Measurements from ENCODE around the gene NACC2. TPM values are rescaled to one million over a fixed set of nuclear protein-coding genes. Genes with fewer than 3 reads are reported as not detected.
"Not testable (repeated sequence)": the region's sequence is repeated elsewhere in the genome, so short reads cannot be mapped to it uniquely, and the experiment has no call there.

NACC2 gene
- total RNA-seq, 4 donors from 2014 or later = 18.4 to 33.6 (median 22.4) TPM

- Histone ChIP-seq H3K27ac (no peak overlapping the region), H3K4me1 (peaks cover 0 to 8% of the 10 kb centered on the region in 2 donors), H3K27me3 (no peaks in the 10 kb centered on the region), H3K9me3 (no peaks in the 10 kb centered on the region), H3K36me3 (no peaks in the 10 kb centered on the region), H3K4me3 (replicated peaks in 1 of 3) (no peak overlapping the region)
- intact Hi-C loops (cut with DNase I) = no loop called here
- WGBS, 2 donors = 90 to 91% methylated on average over 22 of the region's 22 CpGs
- peak in 1 of 2 donors; percentile 3 for DNase-seq
- TF ChIP-seq CTCF (IDR thresholded peaks at IDR 0.05) (no peak), POLR2A (IDR thresholded peaks at IDR 0.05) (no peak)
Measured at GRCh38 chr9:136062657-136063439, 32.2 kb downstream of the NACC2 start.

DNA sequence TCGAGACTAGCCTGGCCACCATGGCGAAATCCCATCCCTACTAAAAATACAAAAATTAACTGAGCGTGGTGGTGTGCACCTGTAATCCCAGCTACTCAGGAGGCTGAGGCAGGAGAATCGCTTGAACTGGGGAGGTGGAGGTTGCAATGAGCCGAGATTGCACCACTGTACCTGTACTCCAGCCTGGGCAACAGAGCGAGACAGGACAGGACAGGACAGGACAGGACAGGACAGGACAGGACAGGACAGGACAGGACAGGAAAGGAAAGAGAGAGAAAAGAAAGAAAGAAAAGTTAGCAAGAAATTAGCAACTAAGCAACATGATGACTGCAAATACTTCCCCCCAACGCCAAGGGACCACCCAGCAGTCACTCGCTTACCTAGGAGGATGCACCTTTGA, 33.2 kb downstream of the NACC2 start:
- H3K27ac ChIP-seq; intact Hi-C loops (cut with DNase I); H3K27me3 ChIP-seq; H3K4me1 ChIP-seq; H3K36me3 ChIP-seq; DNase-seq; H3K9me3 ChIP-seq; H3K4me3 ChIP-seq (replicated peaks in 1 of 3): not testable (repeated sequence)
- 97 to 98% methylated on average over 8 of the region's 8 CpGs for WGBS, 2 donors

DNA sequence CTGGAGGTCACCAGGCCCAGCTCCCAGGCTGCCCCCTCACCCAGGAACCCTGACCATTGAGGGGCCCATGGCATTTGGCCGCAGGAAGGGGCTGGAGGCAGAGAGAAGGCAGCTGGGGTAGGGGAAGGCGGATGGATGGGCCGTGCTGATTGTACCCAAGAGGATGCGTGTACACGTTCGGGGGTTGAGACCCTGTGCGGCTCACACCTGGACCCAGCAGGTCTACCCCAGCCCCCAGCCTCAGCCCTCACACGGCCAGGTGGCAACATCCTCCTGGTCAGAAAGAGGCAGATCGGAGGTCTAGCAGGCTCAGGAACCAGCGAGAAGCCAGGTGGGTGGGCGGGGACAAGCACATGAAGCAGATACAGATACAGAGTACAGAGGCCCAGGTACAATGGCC, 33.7 kb downstream of the NACC2 start:
- Histone ChIP-seq H3K4me3 (replicated peaks in 1 of 3) (no peak overlapping the region), H3K27me3 (no peaks in the 10 kb centered on the region), H3K36me3 (no peaks in the 10 kb centered on the region), H3K9me3 (no peaks in the 10 kb centered on the region), H3K4me1 (peaks cover 0 to 8% of the 10 kb centered on the region in 2 donors), H3K27ac (no peak overlapping the region)
- TF ChIP-seq CTCF (IDR thresholded peaks at IDR 0.05) = no peak
- no peak for DNase-seq
- intact Hi-C loops (cut with DNase I) = no loop called here
- WGBS, 2 donors = 91 to 94% methylated on average over 5 to 11 of the region's 11 CpGs

DNA sequence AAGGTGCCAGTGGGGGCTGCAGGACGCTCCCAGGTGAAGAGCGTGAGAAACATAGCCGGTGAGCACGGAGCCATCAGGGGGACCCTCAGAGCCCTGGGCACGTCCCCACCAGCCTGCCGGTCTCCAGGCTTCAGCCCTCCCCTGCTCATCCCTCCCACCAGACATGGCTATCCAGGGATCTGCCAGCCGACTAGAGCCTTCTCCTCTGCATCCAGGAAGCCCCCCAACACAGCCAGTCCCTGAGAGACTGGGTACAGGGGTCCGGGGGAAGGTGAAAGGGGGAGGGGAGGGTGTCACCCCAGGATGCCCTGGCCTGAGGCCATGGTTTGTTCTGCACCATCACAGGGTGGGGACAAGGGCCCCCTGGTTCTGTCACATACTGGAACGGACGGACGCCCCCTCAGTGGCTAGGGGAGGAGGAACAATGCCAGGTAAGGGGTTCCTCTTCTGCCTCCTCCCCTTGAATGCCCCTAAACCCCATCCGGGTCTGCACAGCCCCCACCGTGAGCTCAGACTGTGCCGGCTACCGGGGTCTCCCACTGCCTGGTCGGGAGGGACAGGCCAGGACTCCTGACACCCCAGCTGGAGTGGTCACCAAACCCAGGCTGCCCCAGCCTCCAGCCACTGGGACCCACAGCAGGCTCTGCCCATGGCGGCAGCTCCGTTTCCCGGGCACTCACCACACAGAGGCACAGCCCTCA, 34.3 kb downstream of the NACC2 start:
- Histone ChIP-seq H3K4me3 (replicated peaks in 1 of 3) (no peak overlapping the region), H3K4me1 (peaks cover 0 to 8% of the 10 kb centered on the region in 2 donors), H3K36me3 (no peaks in the 10 kb centered on the region), H3K9me3 (no peaks in the 10 kb centered on the region), H3K27me3 (no peaks in the 10 kb centered on the region), H3K27ac (no peak overlapping the region)
- TF ChIP-seq CTCF (IDR thresholded peaks at IDR 0.05) (no peak), POLR2A (IDR thresholded peaks at IDR 0.05) (no peak)
- intact Hi-C loops (cut with DNase I) = no loop called here
- no peak for DNase-seq
- 93 to 94% methylated on average over 9 to 10 of the region's 19 CpGs for WGBS, 2 donors

DNA sequence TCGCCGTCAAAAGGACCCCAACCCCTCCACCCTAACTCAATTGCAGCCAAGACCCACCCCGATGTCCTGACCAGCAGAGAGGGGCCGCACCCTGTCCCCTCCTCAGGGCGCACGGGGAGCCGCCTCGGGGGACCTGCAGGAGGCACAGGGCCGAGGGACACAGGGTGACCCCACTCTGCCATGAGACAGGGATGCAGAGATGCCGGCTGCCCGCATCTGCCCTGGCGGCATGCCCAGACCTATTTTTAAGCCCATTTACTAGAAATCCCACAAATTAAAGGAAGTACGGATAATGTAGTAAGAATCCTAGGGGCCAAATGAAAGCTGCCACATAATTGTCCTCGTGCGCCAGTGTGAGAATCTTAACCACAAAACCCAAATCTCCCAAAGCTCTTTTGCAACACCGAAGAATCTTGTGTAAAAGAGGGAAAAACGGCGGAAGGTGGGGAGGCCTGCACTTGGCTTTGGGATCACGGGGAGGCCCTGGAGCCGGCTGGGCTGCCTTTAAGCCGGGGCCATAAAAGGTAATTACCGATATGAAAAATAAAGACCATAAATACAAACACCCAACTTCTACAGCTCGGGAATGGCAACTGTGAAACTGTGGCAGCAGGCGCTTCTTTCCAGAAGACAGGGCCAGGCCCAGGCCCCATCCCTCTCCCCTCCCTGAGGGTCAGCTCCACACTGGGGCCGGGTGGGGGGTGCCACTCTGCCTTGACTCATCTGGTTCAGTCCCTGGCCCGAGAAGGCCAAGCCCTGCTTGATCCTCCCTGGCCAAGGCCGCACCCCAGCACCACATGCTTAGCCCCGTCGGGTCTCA, 35.0 kb downstream of the NACC2 start:
- H3K4me3 ChIP-seq (replicated peaks in 1 of 3) = no peak overlapping the region
- peaks cover 0 to 8% of the 10 kb centered on the region in 2 donors for H3K4me1 ChIP-seq
- TF ChIP-seq CTCF (IDR thresholded peaks at IDR 0.05) (no peak), POLR2A (IDR thresholded peaks at IDR 0.05) (no peak)
- no peaks in the 10 kb centered on the region for H3K27me3 ChIP-seq
- intact Hi-C loops (cut with DNase I) = no loop called here
- no peaks in the 10 kb centered on the region for H3K36me3 ChIP-seq
- DNase-seq = peak in 1 of 2 donors; percentile 1
- no peak overlapping the region for H3K27ac ChIP-seq
- no peaks in the 10 kb centered on the region for H3K9me3 ChIP-seq
- WGBS, 2 donors = 87 to 92% methylated on average over 23 to 25 of the region's 29 CpGs
